Measurements from ENCODE around the gene EFEMP2.

The EFEMP2 gene

DNA sequence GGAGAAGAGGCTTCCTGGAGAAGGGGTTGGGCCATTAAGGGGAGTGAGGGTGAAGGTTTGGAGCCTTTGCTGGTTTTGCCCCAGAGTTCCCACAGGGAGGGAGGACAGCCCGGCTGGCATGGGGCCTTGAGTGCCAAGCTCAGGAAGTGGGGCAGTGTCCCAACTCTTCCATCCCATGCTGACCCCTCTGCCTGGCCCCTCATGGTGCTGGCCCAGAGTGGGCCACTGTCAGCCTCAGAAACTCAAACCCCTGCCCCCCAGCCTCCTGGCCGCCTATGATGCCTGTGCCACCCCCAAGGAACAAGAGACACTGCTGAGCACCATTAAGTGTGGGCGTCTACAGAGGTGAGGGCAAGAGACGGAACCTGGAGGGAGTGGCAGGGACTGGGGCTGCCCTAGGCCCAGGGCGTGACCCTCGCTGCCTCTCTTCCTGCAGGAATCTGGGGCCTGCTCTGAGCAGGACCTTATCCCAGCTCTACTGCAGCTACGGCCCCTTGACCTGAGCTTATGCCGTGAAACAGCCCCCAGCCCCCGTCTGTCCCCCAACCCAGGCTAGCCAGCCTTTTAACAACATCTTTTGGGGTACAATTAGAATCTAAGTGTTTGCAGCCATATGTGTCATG lies 6.9 kb downstream of the EFEMP2 start:
- DNase-seq, result no peak

DNA sequence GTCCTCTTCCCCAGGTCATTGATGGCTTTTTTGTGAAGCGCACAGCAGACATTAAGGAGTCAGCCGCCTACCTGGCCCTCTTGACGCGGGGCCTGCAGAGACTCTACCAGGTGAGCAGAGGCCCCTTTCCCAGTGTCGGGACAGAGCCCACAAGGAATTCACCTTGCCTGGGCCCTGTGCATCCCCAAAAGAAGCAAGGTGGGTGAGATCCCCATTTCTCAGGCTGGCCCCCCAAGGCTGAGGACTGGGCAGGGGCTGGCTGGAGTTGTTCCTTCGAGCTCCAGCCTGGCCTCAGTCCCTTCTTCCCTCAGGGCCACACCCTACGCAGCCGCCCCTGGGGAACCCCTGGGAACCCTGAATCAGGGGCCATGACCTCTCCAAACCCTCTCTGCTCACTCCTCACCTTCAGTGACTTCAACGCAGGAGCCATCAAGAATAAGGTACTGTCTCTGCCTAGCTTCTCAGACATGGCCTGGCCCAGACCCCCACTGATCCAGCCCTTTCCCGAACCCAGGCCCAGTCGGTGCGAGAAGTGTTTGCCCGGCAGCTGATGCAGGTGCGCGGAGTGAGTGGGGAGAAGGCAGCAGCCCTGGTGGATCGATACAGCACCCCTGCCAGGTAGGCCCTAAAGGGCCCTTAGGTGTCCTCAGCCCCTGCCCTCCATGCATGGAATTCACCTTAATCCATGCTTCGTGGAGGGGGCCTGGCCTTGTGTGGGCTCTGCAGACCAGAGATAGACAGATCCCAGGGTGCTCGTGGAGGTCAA lies 7.7 kb downstream of the EFEMP2 start:
- DNase-seq, result no peak

DNA sequence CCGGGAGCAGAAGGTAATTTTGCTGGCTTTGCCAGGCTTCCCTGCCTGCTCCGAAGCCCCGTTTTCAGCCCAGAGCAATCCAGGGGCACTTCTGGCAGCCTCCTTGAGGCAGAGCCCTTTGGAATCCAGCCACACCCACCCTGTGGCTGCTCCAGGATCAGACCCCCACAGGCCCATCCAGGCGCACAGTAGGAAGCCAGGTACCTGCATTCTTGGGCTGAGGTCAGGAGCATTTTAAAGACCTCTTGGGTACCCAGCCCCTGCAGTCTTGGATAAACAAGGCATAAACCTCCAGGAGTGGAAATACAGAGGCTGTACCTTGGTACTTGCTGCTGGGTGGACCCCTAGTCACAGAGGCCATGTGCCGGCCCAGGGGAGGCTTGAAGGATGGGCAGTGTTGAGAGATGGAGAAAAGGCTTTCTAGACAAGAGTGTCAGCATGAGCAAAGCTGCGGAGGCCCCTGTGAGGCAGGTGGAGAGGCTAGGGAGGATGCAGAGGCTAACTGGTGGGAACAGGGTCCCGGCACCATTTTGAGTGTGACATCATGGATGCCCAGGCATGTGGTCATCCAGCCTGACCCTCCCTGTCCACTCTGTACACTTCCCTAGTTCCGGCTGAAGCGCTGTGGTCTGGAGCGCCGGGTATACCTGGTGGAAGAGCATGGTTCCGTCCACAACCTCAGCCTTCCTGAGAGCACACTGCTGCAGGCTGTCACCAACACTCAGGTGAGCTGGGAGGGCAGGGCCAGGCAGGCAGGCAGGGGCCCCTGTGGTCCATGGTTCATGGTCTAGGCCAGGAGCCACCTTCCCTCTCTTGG lies 8.5 kb downstream of the EFEMP2 start:
- DNase-seq, result no peak

DNA sequence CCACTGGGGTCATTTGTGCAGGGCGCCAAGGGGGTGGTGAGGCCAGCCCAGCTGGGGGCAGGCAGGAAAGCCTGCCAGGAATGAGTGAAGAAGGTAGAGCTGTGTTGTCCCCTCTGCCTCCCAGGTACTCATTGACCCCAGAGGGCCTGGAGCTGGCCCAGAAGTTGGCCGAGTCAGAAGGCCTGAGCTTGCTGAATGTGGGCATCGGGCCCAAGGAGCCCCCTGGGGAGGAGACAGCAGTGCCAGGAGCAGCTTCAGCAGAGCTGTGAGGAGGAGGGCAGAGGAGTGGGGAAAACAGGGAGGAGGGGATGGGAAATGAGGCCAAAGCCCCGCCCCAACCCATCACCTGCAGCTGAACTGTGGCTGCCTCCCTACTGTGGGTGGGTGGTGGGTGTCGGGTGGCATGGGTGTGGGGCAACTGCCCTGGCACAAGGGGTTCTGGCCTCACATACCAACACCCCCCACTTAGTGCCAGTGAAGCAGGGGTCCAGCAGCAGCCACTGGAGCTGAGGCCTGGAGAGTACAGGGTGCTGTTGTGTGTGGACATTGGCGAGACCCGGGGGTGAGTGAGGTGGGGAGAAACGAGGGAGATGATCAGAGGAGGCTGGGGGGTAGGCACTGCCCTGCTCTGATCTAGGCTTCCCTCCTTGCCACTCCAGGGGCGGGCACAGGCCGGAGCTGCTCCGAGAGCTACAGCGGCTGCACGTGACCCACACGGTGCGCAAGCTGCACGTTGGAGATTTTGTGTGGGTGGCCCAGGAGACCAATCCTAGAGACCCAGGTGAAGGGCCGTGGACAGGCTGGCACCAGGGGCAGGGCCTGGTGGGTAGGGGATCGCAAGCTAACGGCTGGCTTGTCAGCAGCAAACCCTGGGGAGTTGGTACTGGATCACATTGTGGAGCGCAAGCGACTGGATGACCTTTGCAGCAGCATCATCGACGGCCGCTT lies 9.4 kb downstream of the EFEMP2 start:
- DNase-seq, result no peak

DNA sequence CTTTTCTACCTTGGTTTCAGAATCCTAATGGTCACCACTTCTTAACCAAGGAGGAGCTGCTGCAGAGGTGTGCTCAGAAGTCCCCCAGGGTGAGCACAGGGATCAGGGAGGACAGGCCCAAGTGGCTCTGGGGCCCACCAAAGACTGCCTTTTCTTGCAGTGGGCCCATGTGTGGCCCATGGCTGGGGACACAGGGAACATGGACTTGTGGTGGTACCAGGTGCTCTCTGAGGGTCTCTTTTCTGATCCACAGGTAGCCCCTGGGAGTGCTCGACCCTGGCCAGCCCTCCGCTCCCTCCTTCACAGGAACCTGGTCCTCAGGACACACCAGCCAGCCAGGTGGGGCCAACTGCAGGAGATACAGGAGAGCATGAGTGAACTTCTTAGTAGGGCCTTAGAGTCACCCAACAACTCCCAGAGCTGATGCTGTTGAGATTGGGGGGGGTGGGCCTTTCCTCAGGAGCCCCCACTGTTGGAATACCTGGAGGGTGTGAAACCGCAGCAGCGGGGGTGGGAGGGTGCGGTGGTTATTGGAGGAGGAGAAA lies 10.3 kb downstream of the EFEMP2 start:
- DNase-seq, result no peak

DNA sequence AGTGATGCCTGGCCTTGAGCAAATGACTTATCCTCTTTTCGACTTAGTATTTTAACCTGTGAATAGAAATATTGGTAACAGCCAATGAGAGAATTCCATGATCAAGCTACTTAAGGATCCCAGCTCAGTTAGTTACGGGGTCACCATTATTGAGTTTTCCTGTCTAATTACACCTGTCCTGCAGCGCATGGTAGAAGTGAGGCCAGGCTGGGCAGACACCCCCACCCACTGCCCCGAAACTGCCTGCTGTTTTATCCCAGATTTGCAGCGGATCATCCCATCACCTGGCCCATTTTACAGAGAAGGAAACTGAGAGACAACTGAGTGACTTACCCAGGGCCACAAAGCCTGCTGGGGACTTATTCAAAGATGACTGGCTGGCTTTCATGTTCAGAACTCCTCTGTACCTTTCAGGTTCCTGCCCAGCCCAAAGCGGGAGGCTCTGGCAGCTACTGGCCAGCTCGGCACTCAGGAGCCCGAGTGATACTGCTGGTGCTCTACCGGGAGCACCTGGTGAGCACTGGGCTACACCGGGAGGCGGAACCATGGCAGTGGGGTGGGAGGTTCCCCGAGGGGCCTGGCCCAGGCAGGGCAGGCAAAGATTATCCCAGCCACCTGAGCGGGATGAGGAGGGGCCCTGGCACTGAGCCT lies 10.9 kb downstream of the EFEMP2 start:
- DNase-seq, result no peak

DNA sequence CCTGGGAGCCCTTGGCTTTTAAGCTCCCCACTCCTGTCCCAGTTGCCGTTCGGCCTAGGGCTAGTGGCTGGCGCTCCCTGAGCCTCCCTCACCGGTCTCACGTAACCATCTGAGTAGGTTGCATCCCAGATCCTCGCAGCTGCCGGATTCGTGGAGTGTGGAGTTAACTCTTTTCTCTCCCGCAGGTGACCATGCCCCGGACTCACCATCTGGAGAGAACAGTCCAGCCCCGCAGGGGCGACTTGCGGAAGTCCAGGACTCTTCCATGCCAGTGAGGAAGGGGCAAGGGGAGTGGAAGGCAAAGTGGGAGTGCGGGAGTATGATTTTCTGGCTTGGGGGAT lies 11.5 kb downstream of the EFEMP2 start:
- DNase-seq, result no peak

DNA sequence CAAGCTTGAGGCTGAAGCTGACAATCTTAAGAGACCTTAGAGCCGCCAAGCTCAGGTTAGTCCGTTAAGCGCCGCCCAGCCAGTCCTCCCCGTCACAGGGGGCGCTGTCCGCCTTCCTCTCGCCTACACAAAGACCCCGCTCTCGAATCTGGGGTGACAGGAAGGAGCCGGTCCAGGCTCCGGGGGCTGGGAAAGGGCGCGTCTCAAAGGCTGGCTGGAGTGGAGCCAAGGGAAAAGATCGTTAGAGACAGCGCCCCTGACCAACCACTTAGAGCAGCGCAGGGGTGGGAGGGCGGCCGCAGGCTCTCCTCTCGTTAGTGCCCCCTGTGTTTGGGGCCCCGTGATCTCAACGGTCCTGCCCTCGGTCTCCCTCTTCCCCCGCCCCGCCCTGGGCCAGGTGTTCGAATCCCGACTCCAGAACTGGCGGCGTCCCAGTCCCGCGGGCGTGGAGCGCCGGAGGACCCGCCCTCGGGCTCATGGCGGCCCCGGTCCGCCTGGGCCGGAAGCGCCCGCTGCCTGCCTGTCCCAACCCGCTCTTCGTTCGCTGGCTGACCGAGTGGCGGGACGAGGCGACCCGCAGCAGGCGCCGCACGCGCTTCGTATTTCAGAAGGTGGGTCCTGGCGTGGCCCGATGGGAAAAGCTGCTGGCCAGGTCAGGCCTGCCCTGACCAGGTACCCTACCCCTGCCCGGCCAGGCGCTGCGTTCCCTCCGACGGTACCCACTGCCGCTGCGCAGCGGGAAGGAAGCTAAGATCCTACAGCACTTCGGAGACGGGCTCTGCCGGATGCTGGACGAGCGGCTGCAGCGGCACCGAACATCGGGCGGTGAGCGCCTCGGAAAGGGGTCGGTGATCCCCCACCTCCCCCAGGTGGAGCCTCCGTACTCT lies 12.1 kb downstream of the EFEMP2 start, which contains the start of gene MUS81:
Gene MUS81 (plus strand): TSS at position 156 of the 887 bp plus-strand sequence. CDS start 321 bp downstream, at position 477.
- DNase-seq, result peak; percentile 99

DNA sequence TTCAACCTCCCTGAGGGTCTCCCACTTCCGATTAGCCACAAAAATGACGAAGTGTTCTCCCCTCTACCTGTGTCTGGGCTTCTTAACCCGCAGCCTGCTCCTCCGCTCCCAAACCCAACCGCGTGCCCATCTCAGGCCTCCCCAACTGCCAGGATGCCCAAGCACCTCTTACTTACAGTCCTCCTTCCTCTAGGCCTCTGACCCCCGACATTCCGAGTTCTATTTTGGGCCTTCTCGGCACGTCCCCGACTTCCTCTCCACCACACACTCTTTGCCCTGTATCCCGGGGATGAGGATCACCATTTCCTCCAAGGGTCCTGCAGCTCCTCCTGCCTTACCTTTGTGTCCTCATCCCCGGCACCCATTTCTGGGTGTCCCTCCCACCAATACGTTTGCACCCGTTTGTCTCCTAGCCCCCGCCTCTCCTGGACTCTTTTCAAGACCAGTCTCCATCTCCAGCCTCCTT lies 12.8 kb downstream of the EFEMP2 start:
- DNase-seq, result no peak

DNA sequence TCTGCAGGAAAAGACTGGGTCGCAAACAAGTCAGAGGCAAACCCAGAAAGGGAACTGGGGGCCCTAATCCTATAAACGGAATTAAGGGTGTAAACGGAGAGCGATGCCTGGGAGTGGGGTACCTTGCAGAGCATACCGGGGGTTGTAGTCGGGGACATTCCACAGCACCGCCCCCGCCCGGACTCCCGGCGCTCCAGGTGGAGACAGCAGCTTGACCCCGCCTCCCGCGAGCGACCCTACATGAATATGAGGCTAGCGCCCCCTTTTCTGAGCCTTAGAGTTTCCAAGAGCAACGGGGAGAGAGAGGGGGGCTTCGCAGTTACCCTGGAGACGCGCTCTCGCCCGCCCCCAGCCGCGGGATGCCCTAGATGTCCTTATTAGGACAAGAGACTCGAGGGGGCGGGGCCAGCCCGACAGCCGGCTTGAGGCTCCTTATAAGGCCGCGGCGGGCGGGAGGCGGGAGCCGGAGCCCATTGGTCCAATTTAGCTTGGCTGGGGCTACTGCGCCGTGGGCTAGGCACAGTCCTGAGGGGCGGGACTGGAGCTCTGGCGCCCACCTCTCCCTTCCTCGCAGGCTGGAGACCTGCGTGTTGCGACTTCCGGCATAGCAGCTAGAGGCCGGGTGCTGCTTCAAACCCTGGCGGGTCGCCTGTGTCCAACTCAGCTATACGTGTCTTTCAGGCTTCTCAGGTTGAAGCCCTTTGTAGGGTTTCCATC lies 13.3 kb downstream of the EFEMP2 start:
- peak; percentile 95 for DNase-seq

DNA sequence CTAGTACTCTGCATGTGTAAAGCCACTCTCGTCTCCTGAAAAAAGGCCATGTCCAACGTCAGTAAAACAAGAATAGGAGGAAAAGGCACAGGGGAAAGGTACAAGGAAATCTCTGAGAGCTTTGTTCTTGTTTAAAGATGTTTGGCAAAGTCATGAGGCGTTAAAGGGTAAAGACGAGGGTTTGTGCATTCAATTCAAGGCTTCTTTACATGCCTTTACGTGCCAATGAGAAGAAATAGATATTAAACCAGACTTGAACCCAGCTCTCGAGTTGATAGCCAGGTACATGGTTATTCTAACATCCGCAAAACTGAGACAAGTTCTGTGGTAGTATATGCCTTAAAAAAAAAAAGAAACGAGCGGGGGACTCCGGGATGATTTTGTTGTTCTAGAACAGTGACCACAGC lies 13.9 kb downstream of the EFEMP2 start:
- DNase-seq, result no peak

DNA sequence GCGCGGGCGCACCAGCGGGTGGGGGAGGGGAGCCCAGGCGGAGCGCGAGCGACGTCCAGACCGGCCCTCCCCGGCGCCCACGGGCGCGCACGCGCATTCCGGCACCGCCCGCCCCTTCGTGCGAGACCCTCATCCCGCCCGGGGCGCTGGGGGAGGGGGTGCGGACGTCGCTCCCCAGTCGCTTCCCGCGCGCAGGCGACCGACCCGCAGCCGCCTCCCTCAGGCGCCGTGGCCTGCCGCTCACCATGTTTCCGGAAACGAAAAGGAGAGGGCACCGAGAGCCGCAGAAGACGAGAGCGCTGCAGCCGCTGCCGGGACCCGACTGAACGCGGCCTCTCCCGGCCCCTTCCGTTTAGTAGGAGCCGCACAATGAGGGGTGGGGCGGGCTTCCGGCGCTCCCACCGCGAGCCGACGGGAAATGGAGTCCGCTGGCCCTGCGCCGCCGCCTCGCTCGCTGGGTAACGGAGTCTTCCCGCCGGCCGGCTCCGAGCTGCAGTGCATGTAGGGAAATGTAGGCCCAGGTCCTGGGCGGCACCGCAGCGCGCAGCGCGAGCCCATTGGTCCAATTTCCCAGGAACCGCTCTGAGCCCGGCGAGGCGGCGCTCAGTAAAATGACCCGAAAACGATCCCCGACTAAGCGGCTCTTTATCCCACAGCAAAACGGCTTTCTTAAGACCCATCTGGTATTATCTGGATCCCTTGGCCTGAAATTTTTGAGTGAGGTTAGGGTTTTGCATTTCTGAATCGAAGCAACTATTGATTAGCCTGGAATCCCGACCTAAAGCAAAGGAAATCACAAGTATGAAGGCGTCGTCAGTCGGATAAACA lies 14.5 kb downstream of the EFEMP2 start, which contains the start of gene CFL1:
Gene CFL1 (minus strand): TSS at position 328 of the 828 bp plus-strand sequence. CDS start 81 bp downstream, at position 247.
- DNase-seq, result peak; percentile 95

DNA sequence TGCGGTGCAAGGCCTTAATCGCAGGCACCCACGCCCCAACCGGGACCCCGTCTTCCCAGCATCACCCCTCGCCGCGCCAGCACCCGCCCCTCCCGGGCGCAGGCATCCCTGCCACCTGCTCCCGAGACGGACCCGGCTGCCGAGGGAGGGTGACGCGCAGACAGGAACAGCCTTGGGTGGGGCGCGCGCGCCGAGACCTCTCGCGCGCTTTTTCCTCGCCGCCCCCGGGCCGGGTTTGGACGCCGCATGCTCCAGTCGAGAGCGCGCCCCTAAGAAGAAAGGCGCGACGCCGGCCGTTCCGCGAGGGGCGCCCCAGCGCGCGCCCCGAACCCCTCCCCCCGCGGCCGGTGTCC lies 15.1 kb downstream of the EFEMP2 start:
- DNase-seq, result peak; percentile 79

DNA sequence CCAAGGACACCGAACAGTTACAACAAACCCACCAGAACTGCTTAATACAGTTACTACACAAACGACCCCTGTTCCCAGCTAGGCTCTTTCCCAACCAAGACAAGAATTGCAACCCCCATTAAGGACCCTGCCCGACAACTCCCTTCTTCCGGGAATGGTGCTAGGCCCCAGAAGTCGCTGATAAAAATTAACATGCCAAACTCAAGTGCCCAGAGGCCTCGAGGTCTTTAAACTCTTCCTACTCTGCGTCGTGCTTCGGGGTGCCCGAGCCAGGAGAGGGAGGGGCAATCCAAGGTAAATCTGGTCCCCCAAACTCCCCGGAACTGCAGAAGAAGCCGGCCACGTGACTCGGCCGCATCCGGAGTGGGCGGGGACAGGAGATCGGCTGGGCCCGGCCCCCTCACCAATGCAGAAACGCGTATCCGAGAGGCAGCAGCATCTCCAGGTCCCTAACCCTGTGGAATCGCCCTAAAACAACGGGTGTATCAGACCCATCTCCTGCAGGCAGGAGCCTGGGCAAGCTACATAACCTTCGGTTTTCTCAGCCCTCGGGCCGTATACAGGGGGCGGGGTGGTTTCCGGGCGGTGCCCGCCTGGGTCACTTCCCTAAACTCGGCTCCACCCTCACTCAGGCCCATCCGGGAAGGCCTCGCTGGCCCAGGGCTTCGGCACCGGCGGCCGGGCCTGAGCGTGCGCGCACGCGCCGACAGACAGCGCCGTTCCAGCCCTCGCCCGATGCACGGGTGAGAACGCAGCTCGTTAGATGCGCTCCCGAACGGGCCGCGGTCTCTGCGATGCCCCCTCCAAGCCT lies 15.7 kb downstream of the EFEMP2 start:
- peak; percentile 85 for DNase-seq

DNA sequence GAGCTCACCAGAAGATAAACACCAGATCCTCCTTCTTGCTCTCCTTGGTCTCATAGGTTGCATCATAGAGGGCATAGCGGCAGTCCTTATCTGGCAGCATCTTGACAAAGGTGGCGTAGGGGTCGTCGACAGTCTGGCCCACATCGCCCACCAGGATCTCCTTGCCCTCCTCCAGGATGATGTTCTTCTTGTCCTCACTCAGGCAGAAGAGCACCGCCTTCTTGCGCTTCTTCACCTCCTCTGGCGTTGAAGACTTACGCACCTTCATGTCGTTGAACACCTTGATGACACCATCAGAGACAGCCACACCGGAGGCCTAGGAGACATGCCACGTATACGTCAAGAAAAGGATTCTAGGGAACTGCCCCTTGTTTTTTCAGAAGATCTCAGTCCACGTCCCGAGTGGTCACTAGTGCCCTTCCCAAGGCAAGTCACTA lies 16.7 kb downstream of the EFEMP2 start:
- DNase-seq, result no peak

DNA sequence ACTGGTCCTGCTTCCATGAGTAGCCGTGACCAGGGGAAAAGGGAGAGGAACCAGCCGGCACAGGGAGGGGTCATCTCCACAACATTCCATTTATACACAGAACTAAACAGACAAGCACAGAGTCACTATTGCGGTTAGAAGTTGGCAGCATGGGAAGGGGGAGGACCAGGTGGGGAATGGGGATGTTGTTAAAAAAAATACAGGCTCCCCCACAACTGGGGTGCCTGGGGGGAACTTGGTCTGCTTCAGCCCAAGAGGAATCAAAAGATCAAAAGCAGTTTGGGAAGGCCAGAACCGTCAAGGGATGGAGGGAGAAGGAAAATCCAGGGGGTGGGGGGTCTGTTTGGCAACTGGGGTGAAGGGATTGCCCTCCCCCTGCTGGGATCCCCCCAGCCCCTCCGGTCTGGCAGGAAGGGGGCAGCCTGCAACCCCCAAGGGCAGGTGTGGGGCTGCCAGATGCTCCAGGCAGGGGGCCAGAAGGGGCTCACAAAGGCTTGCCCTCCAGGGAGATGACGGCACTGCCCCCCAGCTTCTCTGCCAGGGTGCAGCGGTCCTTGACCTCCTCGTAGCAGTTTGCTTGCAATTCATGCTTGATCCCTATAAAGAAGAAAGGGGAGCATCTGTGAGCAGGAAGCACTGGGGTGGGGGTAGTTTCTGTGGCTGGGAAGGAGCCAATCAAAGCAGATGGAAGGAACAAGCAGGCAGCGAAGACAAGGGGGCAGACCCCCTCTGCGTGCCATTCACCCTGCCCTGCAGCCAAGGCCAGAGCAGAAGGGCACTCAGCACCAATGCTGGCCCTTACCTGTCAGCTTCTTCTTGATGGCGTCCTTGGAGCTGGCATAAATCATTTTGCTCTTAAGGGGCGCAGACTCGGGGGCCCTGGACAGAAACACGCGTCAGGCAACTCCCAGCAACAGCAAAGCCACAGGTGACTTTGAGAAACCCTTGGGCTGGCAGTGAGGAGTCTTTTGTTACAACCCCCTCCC lies 17.5 kb downstream of the EFEMP2 start:
- DNase-seq, result no peak

DNA sequence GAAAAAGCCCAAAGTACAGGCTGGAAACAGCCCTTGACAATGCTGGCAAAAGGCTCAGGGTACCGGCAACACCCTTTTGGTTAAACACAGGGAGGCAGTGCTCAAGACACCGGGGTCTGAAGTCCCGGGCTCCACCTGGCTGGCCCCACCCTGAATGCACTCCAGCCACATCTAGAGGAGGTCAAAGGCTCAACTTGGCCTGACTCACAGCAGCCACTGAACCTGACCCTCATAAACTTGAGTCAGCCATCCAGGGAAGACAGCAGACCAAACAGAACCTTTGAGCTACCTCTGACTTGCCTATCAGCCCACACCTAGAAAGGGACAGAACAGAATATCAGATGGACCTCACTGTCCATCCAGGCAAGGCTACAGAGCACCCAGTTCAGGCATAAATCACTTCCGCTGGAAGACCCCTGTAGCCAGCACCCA lies 18.4 kb downstream of the EFEMP2 start:
- no peak for DNase-seq

Data from activated T-cell treated with anti-CD3 and anti-CD28 coated beads, Interleukin-2, amount 50 U/mL, for 1 hour (primary cell).